ENCODE data around the gene ARHGEF7.
A peak's percentile ranks its signal among the peaks of the same experiment; 100 is the strongest.

The ARHGEF7 gene

DNA sequence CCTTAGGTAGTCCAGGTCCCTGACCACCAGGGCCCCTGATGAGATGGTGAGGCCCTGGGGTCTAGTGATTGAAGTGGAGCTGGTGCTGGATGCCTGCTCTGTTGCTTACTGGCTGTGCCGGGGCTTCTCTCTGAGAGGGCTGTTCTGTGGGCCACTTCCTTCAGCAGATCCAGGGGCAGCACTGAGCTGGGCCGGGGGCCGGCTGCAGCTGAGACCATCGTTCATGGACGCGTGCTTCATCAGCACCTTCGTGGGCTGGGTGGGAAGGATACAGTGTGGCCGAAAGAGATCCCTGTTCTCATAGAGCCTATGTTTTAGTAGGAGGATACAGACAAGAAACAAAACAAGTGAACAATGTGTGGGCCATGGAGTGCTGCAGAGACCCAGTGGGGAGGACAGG, 172.1 kb downstream of the ARHGEF7 start:
- H3K9me3 Mint-ChIP-seq: no peaks in the 10 kb centered on the region
- no peak overlapping the region for H3K4me3 Mint-ChIP-seq
- DNase-seq: no peak
- peaks cover 3 to 4% of the 10 kb centered on the region in 2 donors for H3K4me1 Mint-ChIP-seq (ENCODE audit: low read depth in 2 of 2)
- H3K27me3 Mint-ChIP-seq: no peaks in the 10 kb centered on the region
- peaks cover 69% of the 10 kb centered on the region for H3K36me3 Mint-ChIP-seq (ENCODE audit: insufficient read depth)
- peak overlapping the region in 1 of 2 donors; percentile 75 for H3K27ac Mint-ChIP-seq
- ATAC-seq (replicated peaks): no peak

DNA sequence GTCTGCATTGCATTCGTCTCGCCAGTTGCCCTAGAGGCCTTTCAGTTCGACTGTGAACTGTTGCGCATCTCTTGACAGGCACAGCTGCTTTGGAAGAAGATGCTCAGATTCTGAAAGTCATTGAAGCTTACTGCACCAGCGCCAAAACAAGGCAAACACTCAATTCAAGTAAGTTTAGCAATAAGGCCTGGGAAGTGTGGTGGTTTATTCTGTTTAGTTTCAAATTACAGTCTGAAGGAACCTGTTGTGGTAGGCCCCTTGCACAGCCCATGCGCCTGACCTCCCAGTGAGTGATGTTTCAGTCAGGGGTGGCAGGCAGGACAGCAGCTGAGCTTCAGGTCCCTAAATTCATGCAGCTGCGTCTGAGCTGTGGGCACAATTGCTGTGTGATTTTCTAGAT, 173.2 kb downstream of the ARHGEF7 start:
- Mint-ChIP-seq H3K36me3 (ENCODE audit: insufficient read depth) (peaks cover 64% of the 10 kb centered on the region), H3K27me3 (no peaks in the 10 kb centered on the region), H3K4me3 (no peak overlapping the region), H3K4me1 (ENCODE audit: low read depth in 2 of 2) (peaks cover 3 to 4% of the 10 kb centered on the region in 2 donors), H3K9me3 (no peaks in the 10 kb centered on the region), H3K27ac (no peak overlapping the region)
- ATAC-seq (replicated peaks) (no peak), DNase-seq (no peak)

DNA sequence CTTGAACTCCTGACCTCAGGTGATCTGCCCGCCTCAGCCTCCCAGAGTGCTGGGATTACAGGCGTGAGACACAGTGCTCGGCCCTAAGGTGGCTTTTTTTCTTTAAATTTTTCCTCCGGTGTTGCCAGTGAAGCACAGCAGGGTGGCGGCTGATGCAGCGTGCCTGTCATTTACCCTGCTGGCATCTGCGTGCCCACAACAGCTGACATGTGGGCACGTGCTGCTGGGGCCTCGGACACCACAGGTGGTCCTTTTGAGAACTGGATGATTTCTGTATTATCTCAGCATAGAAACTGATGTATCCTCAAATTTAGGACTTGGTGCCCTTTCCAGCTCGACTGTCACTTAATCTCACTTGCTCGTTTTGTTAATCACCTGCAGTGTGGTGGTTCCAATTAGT, 174.1 kb downstream of the ARHGEF7 start:
- Mint-ChIP-seq H3K27ac (no peak overlapping the region), H3K36me3 (ENCODE audit: insufficient read depth) (peaks cover 57% of the 10 kb centered on the region), H3K27me3 (no peaks in the 10 kb centered on the region), H3K9me3 (no peaks in the 10 kb centered on the region), H3K4me3 (no peak overlapping the region), H3K4me1 (ENCODE audit: low read depth in 2 of 2) (peaks cover 0 to 3% of the 10 kb centered on the region in 2 donors)
- ATAC-seq (replicated peaks) (no peak), DNase-seq (no peak)

GRCh38 chr13:111291908-111292307, 176.8 kb downstream of the ARHGEF7 start:
- H3K4me3 Mint-ChIP-seq: no peak overlapping the region
- peaks cover 48% of the 10 kb centered on the region for H3K36me3 Mint-ChIP-seq (ENCODE audit: insufficient read depth)
- H3K4me1 Mint-ChIP-seq (ENCODE audit: low read depth in 2 of 2): peaks cover 13 to 18% of the 10 kb centered on the region in 2 donors

GRCh38 chr13:111292710-111293485, 177.8 kb downstream of the ARHGEF7 start:
- Mint-ChIP-seq H3K9me3 (no peaks in the 10 kb centered on the region), H3K27me3 (no peaks in the 10 kb centered on the region), H3K4me1 (ENCODE audit: low read depth in 2 of 2) (peaks cover 13 to 18% of the 10 kb centered on the region in 2 donors), H3K27ac (no peak overlapping the region), H3K36me3 (ENCODE audit: insufficient read depth) (peaks cover 50% of the 10 kb centered on the region), H3K4me3 (no peak overlapping the region)
- DNase-seq (no peak), ATAC-seq (replicated peaks) (no peak)

More at GRCh38 chr13:111291908-111292307, 176.8 kb downstream of the ARHGEF7 start:
- H3K9me3 Mint-ChIP-seq: no peaks in the 10 kb centered on the region
- no peaks in the 10 kb centered on the region for H3K27me3 Mint-ChIP-seq
- H3K27ac Mint-ChIP-seq: no peak overlapping the region
- DNase-seq (no peak), ATAC-seq (replicated peaks) (no peak)

DNA sequence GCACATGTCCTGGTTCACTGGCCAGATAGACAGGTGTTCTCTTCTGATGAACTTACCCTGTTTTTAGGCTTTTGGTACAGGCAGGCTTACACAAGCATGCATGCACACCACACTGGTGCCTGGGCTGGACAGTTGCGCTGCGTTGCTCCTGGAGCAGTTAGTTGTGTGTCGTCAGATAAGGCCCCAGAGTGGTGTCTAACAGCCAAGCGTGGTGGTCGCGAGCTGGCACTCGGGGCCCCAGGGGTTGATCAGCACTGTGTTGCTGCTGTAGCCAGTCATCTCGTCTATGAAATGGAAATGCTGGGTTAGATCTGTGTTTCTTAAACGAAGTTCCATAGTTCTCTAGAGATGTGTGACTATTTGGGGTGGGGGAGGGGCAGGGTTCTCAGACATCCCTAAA, 180.8 kb downstream of the ARHGEF7 start:
- ATAC-seq (replicated peaks) (no peak), DNase-seq (no peak)
- Mint-ChIP-seq H3K9me3 (no peaks in the 10 kb centered on the region), H3K27me3 (no peaks in the 10 kb centered on the region), H3K4me1 (ENCODE audit: low read depth in 2 of 2) (peaks cover 13 to 20% of the 10 kb centered on the region in 2 donors), H3K36me3 (ENCODE audit: insufficient read depth) (peaks cover 38% of the 10 kb centered on the region), H3K27ac (no peak overlapping the region), H3K4me3 (peak overlapping the region; percentile 38 to 51)

- Mint-ChIP-seq H3K27me3 (no peaks in the 10 kb centered on the region), H3K36me3 (ENCODE audit: insufficient read depth) (peaks cover 41% of the 10 kb centered on the region), H3K4me3 (peak overlapping the region in 1 of 2 donors; percentile 51), H3K4me1 (ENCODE audit: low read depth in 2 of 2) (peaks cover 13 to 20% of the 10 kb centered on the region in 2 donors), H3K9me3 (no peaks in the 10 kb centered on the region), H3K27ac (no peak overlapping the region)
- peak; percentile 51 for ATAC-seq (replicated peaks)
- no peak for DNase-seq
These were observed 181.3 kb downstream of the ARHGEF7 start for GRCh38 chr13:111296417-111296816.

GRCh38 chr13:111298214-111298975, 183.3 kb downstream of the ARHGEF7 start:
- Mint-ChIP-seq H3K27ac (no peak overlapping the region), H3K27me3 (no peaks in the 10 kb centered on the region), H3K9me3 (no peaks in the 10 kb centered on the region), H3K4me1 (ENCODE audit: low read depth in 2 of 2) (peaks cover 14 to 21% of the 10 kb centered on the region in 2 donors), H3K4me3 (no peak overlapping the region), H3K36me3 (ENCODE audit: insufficient read depth) (peaks cover 51% of the 10 kb centered on the region)
- no peak for ATAC-seq (replicated peaks)
- DNase-seq: no peak

- Mint-ChIP-seq H3K27me3 (no peaks in the 10 kb centered on the region), H3K9me3 (no peaks in the 10 kb centered on the region), H3K36me3 (ENCODE audit: insufficient read depth) (peaks cover 58% of the 10 kb centered on the region), H3K4me3 (no peak overlapping the region), H3K4me1 (ENCODE audit: low read depth in 2 of 2) (peaks cover 7 to 10% of the 10 kb centered on the region in 2 donors), H3K27ac (no peak overlapping the region)
- no peak for ATAC-seq (replicated peaks)
- no peak for DNase-seq
These were observed 187.1 kb downstream of the ARHGEF7 start for GRCh38 chr13:111302045-111302726.

- ATAC-seq (replicated peaks) (no peak), DNase-seq (no peak)
- Mint-ChIP-seq H3K36me3 (ENCODE audit: insufficient read depth) (peaks cover 53% of the 10 kb centered on the region), H3K9me3 (no peaks in the 10 kb centered on the region), H3K4me1 (ENCODE audit: low read depth in 2 of 2) (peaks cover 7 to 9% of the 10 kb centered on the region in 2 donors), H3K4me3 (peak overlapping the region in 1 of 2 donors; percentile 60), H3K27me3 (no peaks in the 10 kb centered on the region), H3K27ac (no peak overlapping the region)
These were observed 188.4 kb downstream of the ARHGEF7 start for GRCh38 chr13:111303559-111303958.

DNA sequence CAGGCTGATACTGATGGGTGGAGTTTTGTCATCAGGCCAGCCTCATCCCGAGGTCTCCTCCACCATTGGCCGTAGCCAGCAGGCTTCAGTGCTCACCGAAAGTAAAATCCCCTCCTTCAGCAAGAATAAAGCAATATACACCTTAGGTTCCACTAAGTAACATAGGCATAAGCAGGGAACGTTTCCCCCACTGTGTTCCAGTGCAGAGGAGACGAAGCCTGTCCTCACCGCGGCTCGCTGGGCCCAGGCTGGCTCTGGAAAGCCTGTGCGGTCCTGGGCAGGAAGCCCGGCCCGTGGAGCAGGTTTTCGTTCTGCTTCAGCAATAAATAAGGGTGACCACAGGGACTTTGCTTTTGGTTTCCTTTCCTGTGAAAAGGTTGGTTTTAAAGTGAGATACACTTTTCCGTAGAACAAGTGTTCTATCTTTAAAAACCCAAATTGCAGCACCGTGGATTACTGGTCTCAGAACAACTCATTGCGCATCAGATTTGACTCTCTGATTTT, 189.0 kb downstream of the ARHGEF7 start:
- ATAC-seq (replicated peaks): peak; percentile 27
- Mint-ChIP-seq H3K27me3 (no peaks in the 10 kb centered on the region), H3K4me1 (ENCODE audit: low read depth in 2 of 2) (peaks cover 9% of the 10 kb centered on the region in 2 donors), H3K9me3 (no peaks in the 10 kb centered on the region), H3K27ac (peak overlapping the region in 1 of 2 donors; percentile 82), H3K4me3 (peak overlapping the region in 1 of 2 donors; percentile 60), H3K36me3 (ENCODE audit: insufficient read depth) (peaks cover 52% of the 10 kb centered on the region)
- DNase-seq: no peak

GRCh38 chr13:111304603-111305289, 189.6 kb downstream of the ARHGEF7 start:
- DNase-seq (no peak), ATAC-seq (replicated peaks) (no peak)
- H3K36me3 Mint-ChIP-seq (ENCODE audit: insufficient read depth): peaks cover 49% of the 10 kb centered on the region
- H3K9me3 Mint-ChIP-seq: peaks cover 0 to under 1% of the 10 kb centered on the region in 2 donors
- peaks cover 9 to 11% of the 10 kb centered on the region in 2 donors for H3K4me1 Mint-ChIP-seq (ENCODE audit: low read depth in 2 of 2)
- peak overlapping the region; percentile 50 to 82 for H3K27ac Mint-ChIP-seq
- H3K4me3 Mint-ChIP-seq: peak overlapping the region in 1 of 2 donors; percentile 60
- H3K27me3 Mint-ChIP-seq: no peaks in the 10 kb centered on the region

All from effector memory CD8-positive, alpha-beta T cell (primary cell).